Fibroblast of mammary gland (primary cell): ENCODE measurements around the gene ATP11A.

ENCODE experiments used
- DNase-seq: peaks from one replicate; pipeline ENCODE4 v3.0.0-alpha.2; 2010; ENCODE audit warnings: low read depth
- H3K4me3 ChIP-seq: 2 replicates; pipeline ENCODE4 v1.5.1; 2011; ENCODE audit warnings: low read depth, mild to moderate bottlenecking, low read length, moderate library complexity; ENCODE audit not compliant: control insufficient read depth
- CTCF ChIP-seq: conservative IDR thresholded peaks from 2 replicates; pipeline ENCODE4 v1.5.1; 2011; ENCODE audit warnings: low read depth, low read length, inconsistent platforms; ENCODE audit not compliant: control insufficient read depth, insufficient read depth

Gene ATP11A

GRCh38 chr13:112779856-112780604 is 90.2 kb downstream of the ATP11A start:
- DNase-seq = no peak
- TF ChIP-seq CTCF = no peak
- no peak overlapping the region for H3K4me3 ChIP-seq

DNA sequence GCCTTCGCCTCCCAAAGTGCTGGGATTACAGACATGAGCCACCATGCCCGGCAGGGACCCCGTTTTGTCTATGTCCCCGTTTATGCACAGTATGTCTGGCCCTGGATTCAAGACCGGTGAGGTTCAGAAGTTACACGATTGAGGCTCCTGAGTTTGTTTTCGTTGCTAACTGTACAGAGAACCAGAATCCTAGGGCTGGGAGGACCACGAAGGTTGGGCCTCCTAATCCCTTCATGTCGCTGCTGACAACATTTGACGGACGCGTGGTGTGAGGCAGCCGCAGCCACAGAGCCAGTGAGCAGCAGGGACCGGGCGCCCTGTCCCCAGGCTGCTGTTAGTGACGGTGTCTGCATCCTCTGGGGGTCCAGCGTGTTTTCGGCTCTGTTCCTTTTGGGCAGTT is 91.4 kb downstream of the ATP11A start:
- TF ChIP-seq CTCF = no peak
- no peak overlapping the region for H3K4me3 ChIP-seq
- DNase-seq = no peak

DNA sequence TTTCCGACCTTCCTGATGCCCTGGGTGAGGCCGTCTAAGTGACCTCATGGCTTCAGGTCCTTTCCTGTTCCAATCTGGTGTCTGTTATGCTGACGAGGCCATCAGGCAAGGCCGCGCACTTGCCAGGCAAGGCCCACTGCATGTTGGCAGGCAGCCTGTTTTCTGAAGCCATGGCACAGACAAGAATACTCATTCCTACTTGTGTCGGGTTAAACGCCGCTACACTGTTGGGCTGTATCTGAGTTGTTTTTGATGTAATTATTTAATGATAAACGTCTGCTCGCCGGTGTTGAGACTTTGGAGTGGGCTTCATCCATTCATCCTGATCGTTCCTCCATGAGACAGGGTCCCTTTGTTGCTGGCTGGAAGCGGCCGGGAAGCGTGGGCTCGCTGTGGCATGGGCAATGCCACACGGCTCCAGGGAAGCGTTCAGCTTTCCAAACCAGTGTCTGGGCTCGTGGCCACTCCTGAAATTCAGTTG is 92.1 kb downstream of the ATP11A start:
- no peak for TF ChIP-seq CTCF
- DNase-seq = no peak
- no peak overlapping the region for H3K4me3 ChIP-seq

- TF ChIP-seq CTCF = no peak
- H3K4me3 ChIP-seq = no peak overlapping the region
- no peak for DNase-seq
These were observed 92.7 kb downstream of the ATP11A start for GRCh38 chr13:112782429-112783010.

DNA sequence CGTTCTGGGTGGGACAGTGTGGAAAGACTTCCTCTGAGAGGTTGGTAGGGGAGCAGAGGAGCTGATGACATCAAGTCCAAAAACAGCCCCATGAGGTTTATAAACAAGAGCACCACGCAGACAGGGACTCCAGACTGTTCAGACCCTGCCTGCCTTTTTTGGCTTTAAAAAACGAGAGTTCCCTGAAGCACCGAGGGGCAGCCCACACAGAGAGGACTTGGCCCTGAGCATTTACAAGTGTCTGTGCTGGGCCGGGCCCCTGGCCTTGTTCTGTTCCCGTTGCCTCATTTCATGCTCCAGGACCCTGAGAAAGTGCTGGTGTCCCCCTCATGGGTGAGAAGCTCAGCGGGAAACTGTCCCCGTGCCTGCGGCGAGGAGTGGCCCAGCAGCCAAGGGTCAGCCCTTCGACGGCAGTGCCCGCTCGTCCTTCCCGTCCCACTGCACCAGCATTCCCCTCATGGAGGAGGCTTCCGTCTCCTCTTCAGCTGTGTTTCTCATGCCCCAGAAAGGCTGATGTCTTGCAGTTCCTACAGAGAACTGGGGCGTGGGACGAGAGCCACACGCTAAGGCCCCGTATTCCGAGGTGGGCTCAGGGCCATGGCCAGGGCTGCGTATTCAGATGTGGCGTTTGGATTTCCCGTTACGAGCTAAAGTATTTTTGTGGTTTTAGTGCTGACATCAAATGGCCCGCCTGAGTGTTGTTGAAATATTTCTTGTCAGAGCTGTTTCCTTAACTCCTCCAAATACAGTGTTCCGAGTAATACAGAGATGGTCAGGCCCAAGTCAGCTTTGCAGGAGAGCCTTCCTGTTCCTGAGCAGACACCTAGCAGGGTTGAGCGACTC is 93.5 kb downstream of the ATP11A start:
- no peak overlapping the region for H3K4me3 ChIP-seq
- DNase-seq = peak; percentile 78
- no peak for TF ChIP-seq CTCF

- DNase-seq = no peak
- TF ChIP-seq CTCF = no peak
- H3K4me3 ChIP-seq = no peak overlapping the region
These were observed 94.1 kb downstream of the ATP11A start for GRCh38 chr13:112783978-112784371.
